ENCODE measurements around the gene UBASH3A. TPM values are rescaled to one million over a fixed set of nuclear protein-coding genes. Genes with fewer than 3 reads are reported as not detected.

Gene UBASH3A, protein sequence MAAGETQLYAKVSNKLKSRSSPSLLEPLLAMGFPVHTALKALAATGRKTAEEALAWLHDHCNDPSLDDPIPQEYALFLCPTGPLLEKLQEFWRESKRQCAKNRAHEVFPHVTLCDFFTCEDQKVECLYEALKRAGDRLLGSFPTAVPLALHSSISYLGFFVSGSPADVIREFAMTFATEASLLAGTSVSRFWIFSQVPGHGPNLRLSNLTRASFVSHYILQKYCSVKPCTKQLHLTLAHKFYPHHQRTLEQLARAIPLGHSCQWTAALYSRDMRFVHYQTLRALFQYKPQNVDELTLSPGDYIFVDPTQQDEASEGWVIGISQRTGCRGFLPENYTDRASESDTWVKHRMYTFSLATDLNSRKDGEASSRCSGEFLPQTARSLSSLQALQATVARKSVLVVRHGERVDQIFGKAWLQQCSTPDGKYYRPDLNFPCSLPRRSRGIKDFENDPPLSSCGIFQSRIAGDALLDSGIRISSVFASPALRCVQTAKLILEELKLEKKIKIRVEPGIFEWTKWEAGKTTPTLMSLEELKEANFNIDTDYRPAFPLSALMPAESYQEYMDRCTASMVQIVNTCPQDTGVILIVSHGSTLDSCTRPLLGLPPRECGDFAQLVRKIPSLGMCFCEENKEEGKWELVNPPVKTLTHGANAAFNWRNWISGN
- total RNA-seq = not detected in 3 replicates

DNA sequence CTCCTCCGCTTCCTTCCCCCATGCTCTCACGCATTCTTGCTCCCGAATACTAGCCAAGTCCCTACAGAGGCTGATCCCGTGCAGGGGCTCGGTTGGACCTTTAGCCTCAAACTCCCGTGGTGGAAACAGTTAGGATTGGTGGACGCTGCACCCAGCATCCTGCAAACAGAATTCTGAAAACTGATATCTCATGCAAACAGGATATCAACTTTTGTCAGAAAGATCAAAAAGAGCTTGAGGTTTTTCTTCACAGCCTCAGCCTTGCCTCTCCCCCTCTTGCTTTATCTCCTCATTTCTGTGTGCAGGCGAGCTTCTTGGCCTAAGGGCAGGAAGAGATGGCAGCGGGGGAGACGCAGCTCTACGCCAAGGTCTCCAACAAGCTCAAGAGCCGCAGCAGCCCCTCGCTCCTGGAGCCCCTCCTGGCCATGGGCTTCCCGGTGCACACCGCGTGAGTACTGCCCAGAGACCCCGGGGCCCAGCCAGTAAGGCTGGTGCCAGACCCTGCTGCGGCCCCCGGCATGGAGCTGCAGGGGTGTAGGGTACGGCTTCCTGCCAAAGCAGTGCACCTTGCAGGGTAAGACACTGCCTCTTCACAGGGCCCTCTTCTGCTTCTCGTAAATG is at the start of gene UBASH3A:
Gene UBASH3A, plus strand, starts transcription at position 292 of the 621 bp plus-strand sequence. Its CDS starts 44 bp downstream, at position 336.
- no peak within 1 kb of the TSS for H3K27ac Mint-ChIP-seq
- H3K36me3 Mint-ChIP-seq = no peaks in the 10 kb centered on the region
- peaks cover 4% of the 10 kb centered on the region for H3K4me1 Mint-ChIP-seq
- TF ChIP-seq, protein P1, sequence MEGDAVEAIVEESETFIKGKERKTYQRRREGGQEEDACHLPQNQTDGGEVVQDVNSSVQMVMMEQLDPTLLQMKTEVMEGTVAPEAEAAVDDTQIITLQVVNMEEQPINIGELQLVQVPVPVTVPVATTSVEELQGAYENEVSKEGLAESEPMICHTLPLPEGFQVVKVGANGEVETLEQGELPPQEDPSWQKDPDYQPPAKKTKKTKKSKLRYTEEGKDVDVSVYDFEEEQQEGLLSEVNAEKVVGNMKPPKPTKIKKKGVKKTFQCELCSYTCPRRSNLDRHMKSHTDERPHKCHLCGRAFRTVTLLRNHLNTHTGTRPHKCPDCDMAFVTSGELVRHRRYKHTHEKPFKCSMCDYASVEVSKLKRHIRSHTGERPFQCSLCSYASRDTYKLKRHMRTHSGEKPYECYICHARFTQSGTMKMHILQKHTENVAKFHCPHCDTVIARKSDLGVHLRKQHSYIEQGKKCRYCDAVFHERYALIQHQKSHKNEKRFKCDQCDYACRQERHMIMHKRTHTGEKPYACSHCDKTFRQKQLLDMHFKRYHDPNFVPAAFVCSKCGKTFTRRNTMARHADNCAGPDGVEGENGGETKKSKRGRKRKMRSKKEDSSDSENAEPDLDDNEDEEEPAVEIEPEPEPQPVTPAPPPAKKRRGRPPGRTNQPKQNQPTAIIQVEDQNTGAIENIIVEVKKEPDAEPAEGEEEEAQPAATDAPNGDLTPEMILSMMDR (IDR thresholded peaks at IDR 0.05; ENCODE audit: unreplicated experiment) = no peak
- no peaks in the 10 kb centered on the region for H3K9me3 Mint-ChIP-seq
- DNase-seq (ENCODE audit: low spot score in 2 of 2, unreplicated experiment in 2 of 2) = no peak
- peaks cover 6% of the 10 kb centered on the region for H3K27me3 Mint-ChIP-seq (ENCODE audit: low read depth)
- no peak within 1 kb of the TSS for H3K4me3 Mint-ChIP-seq

DNA sequence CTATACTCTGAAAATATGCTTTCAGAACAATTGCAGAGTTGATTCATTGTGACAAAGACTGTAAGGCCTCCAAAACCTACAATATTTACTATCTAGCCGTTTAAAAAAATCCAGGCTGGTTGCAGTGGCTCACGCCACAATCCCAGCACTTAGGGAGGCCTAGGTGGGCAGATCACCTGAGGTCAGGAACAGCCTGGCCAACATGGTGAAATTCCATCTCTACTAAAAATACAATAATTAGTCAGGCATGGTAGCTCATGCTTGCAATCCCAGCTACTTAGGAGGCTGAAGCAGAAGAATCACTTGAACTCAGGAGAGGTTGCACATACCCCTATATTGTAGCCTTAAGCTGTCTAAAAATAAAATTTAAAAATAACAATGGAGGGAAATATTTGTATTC is 47.7 kb upstream of the UBASH3A start:
- Mint-ChIP-seq H3K36me3 (no peaks in the 10 kb centered on the region), H3K27ac (no peak overlapping the region), H3K4me1 (no peaks in the 10 kb centered on the region), H3K4me3 (no peak overlapping the region), H3K9me3 (peaks cover 28% of the 10 kb centered on the region), H3K27me3 (ENCODE audit: low read depth) (peaks cover 20% of the 10 kb centered on the region)
- no peak for DNase-seq (ENCODE audit: low spot score in 2 of 2, unreplicated experiment in 2 of 2)
- TF ChIP-seq, protein P1 (IDR thresholded peaks at IDR 0.05; ENCODE audit: unreplicated experiment) = no peak

DNA sequence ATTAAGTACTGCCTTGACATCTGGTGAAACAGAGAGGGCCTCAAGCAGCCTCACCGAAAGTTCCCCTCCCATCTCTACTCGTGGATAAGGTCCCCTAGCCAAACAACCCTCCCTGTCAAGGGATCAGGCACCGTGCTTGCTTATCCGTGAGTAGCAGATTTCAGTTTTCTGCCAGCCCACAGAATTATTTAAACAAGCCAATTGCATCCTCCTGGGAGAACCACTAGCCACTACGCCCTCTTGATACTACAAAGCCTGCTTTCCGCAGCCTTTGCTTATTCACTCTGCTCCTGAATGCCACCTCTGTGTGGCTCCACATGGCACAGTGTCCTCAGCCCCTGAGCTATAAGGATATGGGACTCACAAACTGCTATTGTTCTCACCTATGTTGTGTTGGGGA is 47.1 kb upstream of the UBASH3A start:
- H3K27me3 Mint-ChIP-seq (ENCODE audit: low read depth) = peaks cover 20% of the 10 kb centered on the region
- no peak overlapping the region for H3K4me3 Mint-ChIP-seq
- no peak for DNase-seq (ENCODE audit: low spot score in 2 of 2, unreplicated experiment in 2 of 2)
- H3K9me3 Mint-ChIP-seq = peaks cover 28% of the 10 kb centered on the region
- no peaks in the 10 kb centered on the region for H3K36me3 Mint-ChIP-seq
- TF ChIP-seq, protein P1 (IDR thresholded peaks at IDR 0.05; ENCODE audit: unreplicated experiment) = no peak
- no peak overlapping the region for H3K27ac Mint-ChIP-seq
- no peaks in the 10 kb centered on the region for H3K4me1 Mint-ChIP-seq

DNA sequence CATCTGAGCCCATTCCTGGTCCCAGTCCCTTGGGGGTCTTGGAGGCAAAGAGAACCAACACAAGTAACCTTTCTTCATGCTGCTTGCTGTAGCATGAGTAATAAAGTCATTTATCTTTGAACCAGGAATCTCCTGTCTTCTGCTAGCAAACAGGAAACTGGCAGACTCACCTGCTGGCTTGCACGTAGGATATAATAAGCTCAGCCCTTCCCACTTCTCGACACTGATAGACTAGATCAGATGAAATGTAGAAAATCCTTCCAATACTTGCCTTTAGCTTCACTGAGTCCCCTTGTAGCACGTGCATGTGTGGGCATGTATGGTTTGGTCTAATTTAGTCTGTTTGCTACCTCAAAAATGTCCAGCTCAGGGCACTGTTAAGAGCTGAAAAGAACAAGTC is 46.4 kb upstream of the UBASH3A start:
- TF ChIP-seq, protein P1 (IDR thresholded peaks at IDR 0.05; ENCODE audit: unreplicated experiment) = no peak
- DNase-seq (ENCODE audit: low spot score in 2 of 2, unreplicated experiment in 2 of 2) = no peak
- Mint-ChIP-seq H3K27me3 (ENCODE audit: low read depth) (peaks cover 23% of the 10 kb centered on the region), H3K4me3 (no peak overlapping the region), H3K36me3 (no peaks in the 10 kb centered on the region), H3K9me3 (peaks cover 28% of the 10 kb centered on the region), H3K4me1 (no peaks in the 10 kb centered on the region), H3K27ac (no peak overlapping the region)

DNA sequence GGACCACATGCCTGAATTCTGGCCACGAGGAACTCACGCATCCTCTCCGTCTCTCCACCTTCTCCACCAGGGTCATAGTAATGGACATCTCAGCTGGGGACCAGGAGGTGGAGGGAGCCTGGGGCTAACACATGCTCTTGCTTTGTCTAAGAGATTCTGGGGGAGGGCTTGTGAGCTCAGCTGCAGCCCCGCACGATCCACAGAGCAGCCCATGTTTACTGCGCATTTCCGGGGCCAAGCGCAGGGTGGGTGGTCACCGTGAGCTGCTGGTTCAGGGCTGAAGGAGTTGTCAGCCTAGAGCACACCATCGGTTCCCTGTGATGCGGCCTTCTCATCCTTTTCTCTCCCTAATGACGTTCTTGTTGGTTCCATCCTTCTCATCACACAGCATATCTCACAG is 45.4 kb upstream of the UBASH3A start:
- Mint-ChIP-seq H3K36me3 (no peaks in the 10 kb centered on the region), H3K9me3 (peaks cover 28% of the 10 kb centered on the region), H3K4me3 (no peak overlapping the region), H3K4me1 (no peaks in the 10 kb centered on the region), H3K27me3 (ENCODE audit: low read depth) (peaks cover 14% of the 10 kb centered on the region), H3K27ac (no peak overlapping the region)
- TF ChIP-seq, protein P1 (IDR thresholded peaks at IDR 0.05; ENCODE audit: unreplicated experiment) = no peak
- no peak for DNase-seq (ENCODE audit: low spot score in 2 of 2, unreplicated experiment in 2 of 2)
